HG03354 (cell line): Measurements from ENCODE around the gene ITGB2.
A peak's percentile ranks its signal among the peaks of the same experiment; 100 is the strongest.

Experiments
- ATAC-seq: cut with Tn5 transposase; IDR thresholded peaks from one replicate; pipeline ENCODE4 v1.9.1; 2021; ENCODE audit warnings: mild to moderate bottlenecking; ENCODE audit not compliant: unreplicated experiment, poor library complexity, severe bottlenecking

ITGB2 gene

DNA sequence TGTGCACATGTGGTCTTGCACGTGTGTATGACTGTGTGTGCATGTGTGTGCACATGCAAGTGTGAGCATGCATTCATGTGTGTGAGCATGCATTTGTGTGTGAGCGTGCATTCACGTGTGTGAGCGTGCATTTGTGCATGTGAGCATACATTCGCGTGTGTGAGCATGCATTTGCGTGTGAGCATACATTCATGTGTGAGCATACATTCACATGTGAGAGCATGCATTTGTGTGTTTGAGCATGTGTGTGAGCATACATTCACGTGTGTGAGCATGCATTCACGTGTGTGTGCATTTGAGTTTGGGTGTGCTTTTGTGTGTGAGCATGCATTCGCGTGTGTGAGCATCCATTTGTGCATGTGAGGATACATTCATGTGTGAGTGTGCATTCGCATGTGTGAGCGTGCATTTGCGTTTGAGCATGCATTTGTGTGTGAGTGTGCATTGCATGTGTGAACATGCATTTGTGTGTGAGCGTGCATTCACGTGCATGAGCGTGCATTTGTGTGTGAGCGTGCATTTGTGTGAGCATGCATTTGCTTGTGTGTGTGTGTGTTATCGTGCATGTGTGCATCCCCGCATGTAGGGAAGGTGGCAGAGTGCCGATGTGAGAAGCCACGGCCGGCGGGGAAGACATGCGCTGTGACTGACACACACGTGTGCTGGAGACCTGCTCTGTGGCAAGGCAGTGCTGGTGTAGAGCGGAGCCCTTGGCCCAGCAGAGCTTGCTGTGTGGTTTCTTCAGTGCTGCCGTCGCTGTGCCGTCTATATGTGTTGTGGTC is 18.2 kb downstream of the ITGB2 start:
- no peak for ATAC-seq

GRCh38 chr21:44901391-44902074 is 19.2 kb downstream of the ITGB2 start:
- ATAC-seq, result no peak

- ATAC-seq, result no peak
These were observed 20.0 kb downstream of the ITGB2 start for GRCh38 chr21:44900559-44901251.

DNA sequence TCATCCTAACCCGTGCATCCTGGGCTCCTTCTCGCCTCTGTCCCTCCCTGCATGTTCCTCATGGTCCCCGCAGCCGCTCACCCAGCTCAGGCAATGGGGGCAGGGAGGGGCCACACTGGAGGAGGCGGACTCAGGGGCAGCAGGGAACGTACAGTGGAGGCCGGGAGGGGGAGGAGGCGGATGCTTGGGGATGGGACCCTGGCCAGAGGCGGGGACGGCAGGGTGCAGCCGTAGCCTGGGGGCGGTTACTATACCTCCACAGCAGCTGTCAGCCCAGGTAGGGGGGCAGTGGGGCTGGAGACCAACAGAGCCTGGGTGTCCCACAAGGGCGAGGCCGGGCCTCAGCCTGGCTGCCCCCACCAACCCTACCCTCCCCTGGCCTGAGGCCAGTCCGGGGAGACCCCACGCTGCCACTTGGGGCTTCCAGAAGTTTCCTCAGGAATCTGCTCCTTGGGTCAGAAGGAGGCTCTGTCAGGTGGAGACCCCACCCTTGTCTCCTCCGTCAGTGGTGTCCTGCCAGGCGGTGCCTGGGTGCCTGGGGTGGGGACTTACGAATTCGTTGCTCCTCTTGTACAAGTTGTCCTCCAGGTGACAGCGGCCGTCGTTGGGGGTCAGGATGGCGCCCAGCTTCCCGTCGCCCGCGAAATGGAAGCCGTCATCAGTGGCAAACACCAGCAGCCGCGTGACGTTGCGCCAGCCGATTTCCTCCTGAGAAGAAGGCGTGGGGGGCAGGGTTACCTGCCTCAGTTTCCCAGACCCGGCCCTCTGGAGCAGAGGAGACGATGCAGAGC is 20.7 kb downstream of the ITGB2 start:
- no peak for ATAC-seq

DNA sequence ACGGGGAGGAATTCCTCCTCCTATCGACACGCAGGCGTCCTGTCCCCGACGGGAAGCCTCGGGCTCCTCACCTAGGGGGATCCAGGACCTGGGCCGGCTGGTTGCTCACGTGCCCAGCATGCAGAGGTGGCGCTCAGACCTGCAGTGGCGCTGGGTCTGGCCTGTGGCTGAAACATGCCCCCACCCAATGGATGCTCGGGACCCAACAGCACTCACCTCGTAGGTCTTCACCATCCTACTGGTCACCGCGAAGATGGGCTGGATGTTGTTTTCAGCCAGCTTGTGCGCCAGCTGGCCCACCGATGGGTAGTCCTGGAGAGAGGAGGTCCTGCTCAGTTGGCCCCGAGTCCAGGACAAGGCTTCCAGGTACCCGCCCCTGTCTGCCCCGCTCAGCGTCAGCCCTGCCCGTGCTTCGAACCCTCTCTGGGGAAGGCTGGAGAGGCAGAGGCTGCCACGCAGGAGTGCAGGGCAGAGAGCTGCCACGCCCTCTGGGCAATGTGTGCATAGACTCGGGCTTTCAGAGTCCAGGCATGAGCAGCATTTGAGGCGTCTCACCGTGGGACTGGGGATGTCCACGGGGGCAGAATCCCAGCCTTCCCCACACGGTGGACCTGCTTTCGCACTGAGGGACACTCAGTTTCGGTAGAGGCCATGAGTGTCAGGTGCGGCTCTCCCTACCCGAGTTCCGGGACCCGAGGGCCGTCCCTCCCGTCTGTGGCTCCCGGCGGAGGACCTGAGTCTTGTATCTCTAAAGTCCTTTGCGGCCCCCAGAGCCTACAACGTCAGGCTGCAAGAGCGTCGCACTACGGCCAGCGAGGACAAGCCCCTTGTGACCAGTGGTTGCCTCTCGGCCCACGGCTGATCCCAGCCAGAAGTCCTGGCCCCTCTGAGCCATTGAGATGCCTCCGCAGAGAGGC is 21.6 kb downstream of the ITGB2 start:
- no peak for ATAC-seq

DNA sequence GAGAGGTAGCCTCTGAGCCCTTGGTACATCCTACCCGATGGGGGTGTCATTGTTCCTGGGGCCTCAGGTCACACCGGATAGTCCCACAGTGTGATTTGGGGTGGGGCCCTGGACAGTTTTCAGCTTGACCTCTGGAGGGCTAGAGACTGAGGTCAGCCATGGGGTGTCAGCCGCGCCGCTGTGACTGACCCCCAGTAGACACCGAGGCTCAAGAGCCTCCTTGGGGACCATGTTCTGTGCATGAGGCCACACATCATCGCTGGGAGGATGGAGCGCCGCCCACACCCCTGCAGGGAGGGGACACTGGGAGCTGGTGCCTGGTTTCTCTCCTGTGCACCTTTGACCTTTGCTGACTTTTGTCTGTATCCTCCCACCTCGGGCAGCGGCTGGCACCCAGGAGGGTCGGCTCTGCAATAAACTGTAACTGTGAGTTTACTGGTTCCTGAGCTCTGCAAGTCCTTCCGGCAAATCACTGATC is 22.6 kb downstream of the ITGB2 start:
- no peak for ATAC-seq

- ATAC-seq, result no peak
These were observed 23.2 kb downstream of the ITGB2 start for GRCh38 chr21:44897326-44898010.

GRCh38 chr21:44896561-44897286 is 24.0 kb downstream of the ITGB2 start:
- ATAC-seq, result no peak

DNA sequence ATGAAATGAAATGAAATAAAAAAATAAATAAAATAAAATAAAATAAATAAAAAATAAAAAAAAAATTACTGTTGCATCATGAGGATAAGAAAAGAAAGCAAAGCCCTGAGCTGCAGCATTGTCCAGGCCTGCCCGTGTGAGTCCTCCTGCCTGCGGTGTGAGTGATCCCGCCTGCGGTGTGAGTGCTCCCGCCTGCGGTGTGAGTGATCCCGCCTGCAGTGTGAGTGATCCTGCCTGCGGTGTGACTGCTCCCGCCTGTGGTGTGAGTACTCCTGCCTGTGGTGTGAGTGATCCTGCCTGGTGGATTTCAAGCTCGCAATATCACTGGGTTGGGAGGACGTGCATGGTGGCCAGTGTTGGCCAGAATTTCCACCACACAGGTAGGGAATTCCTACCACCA is 24.8 kb downstream of the ITGB2 start:
- ATAC-seq, result no peak

DNA sequence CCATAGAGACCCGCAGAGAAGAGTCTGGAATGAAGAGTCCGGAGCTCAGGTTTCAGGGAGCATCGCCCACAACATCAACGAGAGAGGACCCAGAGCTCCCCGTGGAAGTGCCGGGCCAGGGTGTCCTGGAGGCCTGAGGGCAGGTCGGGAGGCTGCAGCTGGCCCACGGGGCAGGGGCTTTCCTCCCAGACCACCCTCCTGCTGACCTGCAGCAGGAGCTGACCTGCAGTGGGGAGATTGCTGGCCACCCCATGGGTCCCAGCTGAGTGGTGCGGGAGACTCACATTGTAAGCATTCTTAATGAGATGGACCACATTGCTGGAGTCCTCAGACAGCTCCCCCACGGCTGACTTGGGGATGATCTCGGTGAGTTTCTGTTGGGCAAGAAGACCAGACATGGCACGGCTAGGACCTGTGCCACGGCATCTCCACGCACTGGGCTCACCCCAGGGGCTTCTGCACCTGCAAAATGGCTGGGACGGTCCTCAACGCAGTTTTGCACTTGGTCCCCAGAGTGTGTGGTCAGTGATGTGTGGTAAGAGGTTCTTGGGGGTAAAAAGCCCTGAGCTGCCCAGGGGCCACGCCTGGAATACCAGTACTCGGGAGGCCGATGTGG is 25.9 kb downstream of the ITGB2 start:
- no peak for ATAC-seq

DNA sequence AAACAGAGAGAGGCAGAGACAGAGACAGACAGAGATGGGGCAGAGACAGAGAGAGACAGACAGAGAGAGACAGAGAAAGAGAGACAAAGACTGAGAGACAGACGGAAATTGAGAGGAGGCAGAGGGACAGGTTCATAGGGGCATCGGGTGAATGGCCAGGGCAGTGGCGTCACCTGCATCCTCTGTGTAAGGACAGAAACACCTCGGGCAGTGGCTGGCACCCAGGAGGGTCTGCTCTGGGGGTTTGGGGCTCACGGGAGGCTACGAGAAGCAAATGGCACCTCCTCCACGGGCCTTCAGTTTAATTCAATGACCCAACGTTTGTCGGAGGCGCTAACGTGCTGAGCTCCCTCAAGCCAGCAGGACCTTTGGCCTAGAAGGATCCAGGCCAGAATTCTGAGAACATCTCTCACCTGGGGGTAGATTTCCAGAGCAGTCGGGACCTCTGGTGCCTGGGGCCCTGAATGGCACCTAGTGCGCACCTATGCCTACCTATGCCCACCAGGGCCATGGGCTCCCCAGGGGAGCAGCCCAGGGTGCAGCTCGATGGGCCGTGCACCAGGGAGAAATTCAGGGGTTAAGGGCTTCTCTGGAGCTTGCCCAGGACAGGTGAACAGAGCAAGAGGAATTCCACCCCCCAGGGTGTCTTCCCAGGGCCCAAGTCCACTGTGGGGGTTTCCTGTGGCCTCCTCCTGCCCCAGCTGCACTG is 26.6 kb downstream of the ITGB2 start:
- no peak for ATAC-seq

DNA sequence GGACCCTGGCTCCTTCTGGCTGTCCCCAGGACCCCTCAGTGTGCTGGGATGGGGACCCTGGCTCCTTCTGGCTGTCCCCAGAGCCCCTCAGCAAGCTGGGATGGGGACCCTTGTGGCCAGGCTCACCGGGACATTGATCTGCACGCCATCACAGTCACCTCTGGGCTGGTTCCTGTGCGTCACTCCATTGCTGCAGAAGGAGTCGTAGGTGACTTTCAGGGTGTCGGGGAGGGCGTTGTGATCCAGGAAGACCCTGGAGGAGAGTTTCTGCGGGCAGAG is 27.5 kb downstream of the ITGB2 start:
- no peak for ATAC-seq

- ATAC-seq, result peak; percentile 57
These were observed 28.0 kb downstream of the ITGB2 start for GRCh38 chr21:44892536-44893277.

DNA sequence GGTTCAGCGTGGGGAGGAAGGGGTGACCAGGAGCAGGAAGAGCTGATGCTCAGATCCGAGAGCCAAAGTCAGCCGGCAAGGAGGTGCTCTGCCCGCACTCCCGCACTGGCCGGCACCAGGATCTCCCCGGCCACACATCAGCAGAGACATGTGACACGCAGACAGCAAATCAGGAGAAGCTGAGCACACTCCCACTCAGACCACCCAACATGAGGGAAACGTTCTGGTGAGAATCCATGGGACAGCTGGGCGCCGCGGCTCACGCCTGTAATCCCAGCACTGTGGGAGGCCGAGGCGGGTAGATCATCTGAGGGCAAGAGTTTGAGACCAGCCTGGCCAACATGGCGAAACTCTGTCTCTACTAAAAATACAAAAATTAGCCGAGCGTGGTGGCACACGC is 28.6 kb downstream of the ITGB2 start:
- no peak for ATAC-seq

- no peak for ATAC-seq
These were observed 29.1 kb downstream of the ITGB2 start for GRCh38 chr21:44891631-44892031.

GRCh38 chr21:44890961-44891541 is 29.6 kb downstream of the ITGB2 start:
- no peak for ATAC-seq
